ENCODE measurements around the gene ZNF140.
A peak's percentile ranks its signal among the peaks of the same experiment; 100 is the strongest.

The ZNF140 gene

DNA sequence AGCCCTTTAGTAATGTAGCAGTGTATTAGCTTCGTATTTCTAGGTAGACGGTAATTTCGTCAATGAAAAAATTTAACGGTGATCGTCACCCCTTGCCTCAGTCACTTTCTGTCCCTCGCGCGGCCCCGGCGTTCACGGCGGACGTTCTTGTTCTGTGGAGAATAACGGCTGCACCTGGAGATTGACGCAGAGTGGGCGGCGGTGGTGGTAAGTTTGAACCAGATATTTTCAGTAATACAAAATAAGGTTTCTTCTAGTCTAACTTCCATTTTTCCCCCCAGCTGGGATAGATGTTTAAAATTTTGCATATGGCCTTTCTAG is 50.0 kb downstream of the ZNF140 start:
- DNase-seq: peak; percentile 62

DNA sequence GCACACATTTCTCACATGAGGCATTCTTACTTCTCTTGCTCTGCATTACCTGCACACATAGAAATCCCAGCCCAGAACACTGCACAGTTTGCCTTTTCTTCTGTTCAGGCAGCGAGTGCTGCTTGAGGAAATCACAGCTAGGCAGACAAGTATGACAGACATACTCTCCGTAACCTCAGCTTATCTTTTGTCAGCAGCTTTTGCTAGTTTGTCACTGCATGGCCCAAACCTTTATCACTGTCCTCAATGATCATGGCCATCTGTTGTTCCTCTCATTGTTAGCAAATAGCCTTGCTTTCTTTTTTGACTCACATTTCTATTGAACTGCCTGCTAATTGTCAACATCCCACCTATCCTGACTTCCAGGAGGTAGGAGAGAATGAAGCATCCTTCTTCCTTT is 55.0 kb downstream of the ZNF140 start:
- DNase-seq: no peak

DNA sequence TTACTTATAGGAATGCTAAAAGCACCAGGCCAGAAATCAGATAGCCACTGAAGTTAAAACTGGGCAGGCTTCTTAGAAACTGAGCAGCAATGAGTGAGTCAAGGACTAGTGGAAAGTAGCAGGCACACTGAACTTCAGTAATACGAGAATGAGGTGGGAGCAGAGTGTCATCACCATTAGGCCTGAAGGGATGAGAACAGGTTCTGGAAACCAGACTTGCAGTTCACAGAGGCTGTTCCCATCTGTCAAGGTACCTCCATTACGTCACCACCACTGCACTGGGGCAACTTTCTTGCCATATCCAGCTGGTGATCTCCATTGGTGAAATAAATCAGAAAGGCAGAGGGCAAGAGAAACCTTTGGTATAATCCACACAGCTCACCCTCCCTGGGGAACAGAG is 65.3 kb downstream of the ZNF140 start:
- DNase-seq: no peak

GRCh38 chr12:133156125-133156690 is 75.5 kb downstream of the ZNF140 start:
- no peak for DNase-seq
